ENCODE results near the gene FANCC. TPM values are rescaled to one million over a fixed set of nuclear protein-coding genes. Genes with fewer than 3 reads are reported as not detected.

The FANCC gene
- total and polyA plus RNA-seq, 4 donors = 8.3 to 32.4 (median 11.5) TPM

DNA sequence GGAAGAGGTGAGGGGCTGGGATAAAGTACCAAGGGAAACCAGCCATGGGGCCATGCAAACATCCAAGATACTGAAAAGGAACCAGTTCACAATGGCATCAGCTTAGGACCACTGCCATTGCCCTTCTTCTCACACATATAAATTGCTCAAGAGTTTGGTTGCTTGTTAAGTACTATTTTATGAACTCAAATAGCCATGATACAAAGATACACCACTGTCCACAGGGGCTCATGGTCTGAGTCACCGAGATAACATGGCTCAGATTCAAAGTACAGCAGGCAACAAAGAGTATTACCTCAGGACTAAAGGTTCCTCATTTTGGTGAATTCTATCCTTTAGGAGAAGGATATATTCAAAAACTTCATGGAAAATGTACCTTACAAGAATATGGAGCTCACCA is 55.6 kb downstream of the FANCC start:
- TF ChIP-seq, protein P1, sequence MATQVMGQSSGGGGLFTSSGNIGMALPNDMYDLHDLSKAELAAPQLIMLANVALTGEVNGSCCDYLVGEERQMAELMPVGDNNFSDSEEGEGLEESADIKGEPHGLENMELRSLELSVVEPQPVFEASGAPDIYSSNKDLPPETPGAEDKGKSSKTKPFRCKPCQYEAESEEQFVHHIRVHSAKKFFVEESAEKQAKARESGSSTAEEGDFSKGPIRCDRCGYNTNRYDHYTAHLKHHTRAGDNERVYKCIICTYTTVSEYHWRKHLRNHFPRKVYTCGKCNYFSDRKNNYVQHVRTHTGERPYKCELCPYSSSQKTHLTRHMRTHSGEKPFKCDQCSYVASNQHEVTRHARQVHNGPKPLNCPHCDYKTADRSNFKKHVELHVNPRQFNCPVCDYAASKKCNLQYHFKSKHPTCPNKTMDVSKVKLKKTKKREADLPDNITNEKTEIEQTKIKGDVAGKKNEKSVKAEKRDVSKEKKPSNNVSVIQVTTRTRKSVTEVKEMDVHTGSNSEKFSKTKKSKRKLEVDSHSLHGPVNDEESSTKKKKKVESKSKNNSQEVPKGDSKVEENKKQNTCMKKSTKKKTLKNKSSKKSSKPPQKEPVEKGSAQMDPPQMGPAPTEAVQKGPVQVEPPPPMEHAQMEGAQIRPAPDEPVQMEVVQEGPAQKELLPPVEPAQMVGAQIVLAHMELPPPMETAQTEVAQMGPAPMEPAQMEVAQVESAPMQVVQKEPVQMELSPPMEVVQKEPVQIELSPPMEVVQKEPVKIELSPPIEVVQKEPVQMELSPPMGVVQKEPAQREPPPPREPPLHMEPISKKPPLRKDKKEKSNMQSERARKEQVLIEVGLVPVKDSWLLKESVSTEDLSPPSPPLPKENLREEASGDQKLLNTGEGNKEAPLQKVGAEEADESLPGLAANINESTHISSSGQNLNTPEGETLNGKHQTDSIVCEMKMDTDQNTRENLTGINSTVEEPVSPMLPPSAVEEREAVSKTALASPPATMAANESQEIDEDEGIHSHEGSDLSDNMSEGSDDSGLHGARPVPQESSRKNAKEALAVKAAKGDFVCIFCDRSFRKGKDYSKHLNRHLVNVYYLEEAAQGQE (IDR thresholded peaks at IDR 0.05) = no peak
- TF ChIP-seq SP1 (IDR thresholded peaks at IDR 0.05) (no peak), NR2F2 (IDR thresholded peaks at IDR 0.05) (no peak), HNF4G (IDR thresholded peaks at IDR 0.05) (no peak), YY1 (IDR thresholded peaks at IDR 0.05) (no peak), TAF1 (conservative IDR thresholded peaks at IDR 0.05) (no peak), HNF4A (conservative IDR thresholded peaks at IDR 0.05) (no peak), GABPA (IDR thresholded peaks at IDR 0.05 in 1 of 2, conservative IDR thresholded peaks at IDR 0.05 in 1 of 2) (no peak), FOXA1 (IDR thresholded peaks at IDR 0.05) (no peak), RXRA (IDR thresholded peaks at IDR 0.05) (no peak), EGR1 (IDR thresholded peaks at IDR 0.05; ENCODE audit: low read depth in 2 of 2) (no peak), FOXA2 (IDR thresholded peaks at IDR 0.05) (no peak), JUND (IDR thresholded peaks at IDR 0.05) (no peak), RAD21 (IDR thresholded peaks at IDR 0.05) (no peak)
- TF ChIP-seq, protein P2, sequence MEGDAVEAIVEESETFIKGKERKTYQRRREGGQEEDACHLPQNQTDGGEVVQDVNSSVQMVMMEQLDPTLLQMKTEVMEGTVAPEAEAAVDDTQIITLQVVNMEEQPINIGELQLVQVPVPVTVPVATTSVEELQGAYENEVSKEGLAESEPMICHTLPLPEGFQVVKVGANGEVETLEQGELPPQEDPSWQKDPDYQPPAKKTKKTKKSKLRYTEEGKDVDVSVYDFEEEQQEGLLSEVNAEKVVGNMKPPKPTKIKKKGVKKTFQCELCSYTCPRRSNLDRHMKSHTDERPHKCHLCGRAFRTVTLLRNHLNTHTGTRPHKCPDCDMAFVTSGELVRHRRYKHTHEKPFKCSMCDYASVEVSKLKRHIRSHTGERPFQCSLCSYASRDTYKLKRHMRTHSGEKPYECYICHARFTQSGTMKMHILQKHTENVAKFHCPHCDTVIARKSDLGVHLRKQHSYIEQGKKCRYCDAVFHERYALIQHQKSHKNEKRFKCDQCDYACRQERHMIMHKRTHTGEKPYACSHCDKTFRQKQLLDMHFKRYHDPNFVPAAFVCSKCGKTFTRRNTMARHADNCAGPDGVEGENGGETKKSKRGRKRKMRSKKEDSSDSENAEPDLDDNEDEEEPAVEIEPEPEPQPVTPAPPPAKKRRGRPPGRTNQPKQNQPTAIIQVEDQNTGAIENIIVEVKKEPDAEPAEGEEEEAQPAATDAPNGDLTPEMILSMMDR (IDR thresholded peaks at IDR 0.05; ENCODE audit: low read depth, low read length, missing input control) = no peak
- TF ChIP-seq, protein P3, sequence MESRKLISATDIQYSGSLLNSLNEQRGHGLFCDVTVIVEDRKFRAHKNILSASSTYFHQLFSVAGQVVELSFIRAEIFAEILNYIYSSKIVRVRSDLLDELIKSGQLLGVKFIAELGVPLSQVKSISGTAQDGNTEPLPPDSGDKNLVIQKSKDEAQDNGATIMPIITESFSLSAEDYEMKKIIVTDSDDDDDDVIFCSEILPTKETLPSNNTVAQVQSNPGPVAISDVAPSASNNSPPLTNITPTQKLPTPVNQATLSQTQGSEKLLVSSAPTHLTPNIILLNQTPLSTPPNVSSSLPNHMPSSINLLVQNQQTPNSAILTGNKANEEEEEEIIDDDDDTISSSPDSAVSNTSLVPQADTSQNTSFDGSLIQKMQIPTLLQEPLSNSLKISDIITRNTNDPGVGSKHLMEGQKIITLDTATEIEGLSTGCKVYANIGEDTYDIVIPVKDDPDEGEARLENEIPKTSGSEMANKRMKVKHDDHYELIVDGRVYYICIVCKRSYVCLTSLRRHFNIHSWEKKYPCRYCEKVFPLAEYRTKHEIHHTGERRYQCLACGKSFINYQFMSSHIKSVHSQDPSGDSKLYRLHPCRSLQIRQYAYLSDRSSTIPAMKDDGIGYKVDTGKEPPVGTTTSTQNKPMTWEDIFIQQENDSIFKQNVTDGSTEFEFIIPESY (IDR thresholded peaks at IDR 0.05) = no peak
- TF ChIP-seq, protein P4, sequence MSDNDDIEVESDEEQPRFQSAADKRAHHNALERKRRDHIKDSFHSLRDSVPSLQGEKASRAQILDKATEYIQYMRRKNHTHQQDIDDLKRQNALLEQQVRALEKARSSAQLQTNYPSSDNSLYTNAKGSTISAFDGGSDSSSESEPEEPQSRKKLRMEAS (IDR thresholded peaks at IDR 0.05) = no peak
- TF ChIP-seq, protein P5, sequence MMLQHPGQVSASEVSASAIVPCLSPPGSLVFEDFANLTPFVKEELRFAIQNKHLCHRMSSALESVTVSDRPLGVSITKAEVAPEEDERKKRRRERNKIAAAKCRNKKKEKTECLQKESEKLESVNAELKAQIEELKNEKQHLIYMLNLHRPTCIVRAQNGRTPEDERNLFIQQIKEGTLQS (IDR thresholded peaks at IDR 0.05) = no peak
- Histone ChIP-seq H3K4me3 (ENCODE audit: low read depth in 1 of 3, low read length in 3 of 3) (no peak overlapping the region), H3K9me3 (ENCODE audit: control insufficient read depth in 4 of 4, low read length in 3 of 4) (no peaks in the 10 kb centered on the region), H3K4me1 (ENCODE audit: control insufficient read depth in 4 of 4, insufficient read depth in 4 of 4, low read length in 3 of 4) (peaks cover 0 to 15% (median 8%) of the 10 kb centered on the region in 4 donors), H3K9ac (ENCODE audit: low read depth in 1 of 2, low read length in 2 of 2) (no peak overlapping the region), H3K27me3 (ENCODE audit: control insufficient read depth in 4 of 4, insufficient read depth in 4 of 4, low read length in 3 of 4) (no peaks in the 10 kb centered on the region), H3K36me3 (ENCODE audit: control insufficient read depth in 4 of 4, insufficient read depth in 3 of 4, low read depth in 1 of 4, low read length in 3 of 4) (no peaks in the 10 kb centered on the region), H3K27ac (ENCODE audit: low read depth in 1 of 2, low read length in 2 of 2) (no peak overlapping the region)
- 70% methylated on average over 1 of the region's 1 CpG for WGBS
- no peak for DNase-seq (ENCODE audit: low spot score)

All from liver (tissue), 9 donors.